HepG2 (cell line): ENCODE results near the gene CARD19. TPM values are rescaled to one million over a fixed set of nuclear protein-coding genes. Genes with fewer than 3 reads are reported as not detected.

Experiments
- ATF6 ChIP-seq: sonication (generic); formaldehyde crosslinking; conservative IDR thresholded peaks from 2 replicates; pipeline ENCODE4 v1.4.0; 2020; ENCODE audit warnings: missing genetic modification reagents
- CAMTA2 ChIP-seq: sonication (generic); formaldehyde crosslinking; IDR thresholded peaks from 2 replicates; pipeline ENCODE4 v1.4.0; 2020; ENCODE audit warnings: mild to moderate bottlenecking, missing genetic modification reagents, borderline replicate concordance
- HNRNPH1 ChIP-seq: fragments of 200-400 bp; formaldehyde crosslinking; optimal IDR thresholded peaks from 2 replicates; pipeline ENCODE3; 2017; ENCODE audit warnings: mild to moderate bottlenecking, low read depth, low read length
- NFE2L2 ChIP-seq: fragments of 150-350 bp; IDR thresholded peaks from 2 replicates; pipeline ENCODE4 v1.6.1; 2014; ENCODE audit warnings: low read length
- PAF1 ChIP-seq: IDR thresholded peaks from 2 replicates; pipeline ENCODE4 v1.6.1; 2016; ENCODE audit warnings: missing genetic modification reagents, missing compliant biosample characterization
- RELA ChIP-seq: sonication (generic); formaldehyde crosslinking; IDR thresholded peaks from 2 replicates; pipeline ENCODE4 v1.4.0; 2020; ENCODE audit warnings: missing genetic modification reagents
- SRY ChIP-seq: sonication (generic); formaldehyde crosslinking; IDR thresholded peaks from 2 replicates; pipeline ENCODE4 v1.8.0; 2022; ENCODE audit warnings: mild to moderate bottlenecking, missing genetic modification reagents
- TGIF2 ChIP-seq: IDR thresholded peaks from 2 replicates; pipeline ENCODE4 v1.6.1; 2016; ENCODE audit warnings: control low read depth, missing compliant biosample characterization
- THAP8 ChIP-seq: sonication (generic); formaldehyde crosslinking; IDR thresholded peaks from 2 replicates; pipeline ENCODE4 v1.5.1; 2020; ENCODE audit warnings: missing genetic modification reagents, mild to moderate bottlenecking, borderline replicate concordance
- ZNF263 ChIP-seq: sonication (generic); formaldehyde crosslinking; IDR thresholded peaks from 2 replicates; pipeline ENCODE4 v1.4.0; 2020; ENCODE audit warnings: missing genetic modification reagents
- ZNF292 ChIP-seq: sonication (generic); formaldehyde crosslinking; IDR thresholded peaks from 2 replicates; pipeline ENCODE4 v1.8.1; 2022; ENCODE audit warnings: mild to moderate bottlenecking, low read depth, missing genetic modification reagents, borderline replicate concordance
- ZNF333 ChIP-seq: sonication (generic); formaldehyde crosslinking; IDR thresholded peaks from 2 replicates; pipeline ENCODE4 v1.4.0; 2020; ENCODE audit warnings: mild to moderate bottlenecking, missing genetic modification reagents, borderline replicate concordance
- ZNF609 ChIP-seq: sonication (generic); formaldehyde crosslinking; IDR thresholded peaks from 2 replicates; pipeline ENCODE4 v1.4.0; 2020; ENCODE audit warnings: mild to moderate bottlenecking, missing genetic modification reagents, borderline replicate concordance
- ZNF879 ChIP-seq: sonication (generic); formaldehyde crosslinking; IDR thresholded peaks from 2 replicates; pipeline ENCODE4 v1.8.1; 2023; ENCODE audit warnings: missing genetic modification reagents
- polyA plus RNA-seq, 8 experiments: library from polyadenylated mRNA; depleted of rRNA in 3 of 8; stranded (reverse) in 7 of 8; unstranded in 1 of 8; fragments of >200 nt; fragmentation: Illumina TruSeq in 4 of 8; extraction: Trizol in 4 of 8; gene quantifications; 2 replicates each; pipeline versions ENCODE4 v1.2.1 to v1.2.3, GENCODE V29; 2011 to 2016; ENCODE audit warnings: low read depth in 4 of 8, missing spikeins in 1 of 8, mixed read lengths in 1 of 8; ENCODE audit not compliant: insufficient read depth in 1 of 8
- total RNA-seq, 5 experiments: library from RNA; depleted of rRNA; stranded (reverse); fragments of >200 nt; fragmentation: Illumina TruSeq; extraction: Trizol; gene quantifications; 2 replicates each; pipeline ENCODE4 v1.2.3, GENCODE V29; 2016; ENCODE audit warnings: low read depth in 1 of 5
- TF ChIP-seq, protein P1 (sequence below): sonication (generic); formaldehyde crosslinking; IDR thresholded peaks from 2 replicates; pipeline ENCODE4 v1.4.0; 2020; ENCODE audit warnings: mild to moderate bottlenecking, missing genetic modification reagents
- TF ChIP-seq, protein P2 (sequence below): sonication (generic); formaldehyde crosslinking; IDR thresholded peaks from 2 replicates; pipeline ENCODE4 v1.4.0; 2020; ENCODE audit warnings: missing genetic modification reagents, low read depth, mild to moderate bottlenecking, borderline replicate concordance
- TF ChIP-seq, protein P3 (sequence below): sonication (generic); formaldehyde crosslinking; IDR thresholded peaks from 2 replicates; pipeline ENCODE4 v1.4.0; 2020; ENCODE audit warnings: low read depth, mild to moderate bottlenecking, missing genetic modification reagents

Gene CARD19
- total and polyA plus RNA-seq, 2 of the 13 experiments (the other 11 are each of a cell fraction or from before 2014, with no cell fraction given), result 18.4 to 47.2 TPM

GRCh38 chr9:93061791-93062763 is 33.9 kb upstream of the CARD19 start (continued):
- TF ChIP-seq, protein P1, sequence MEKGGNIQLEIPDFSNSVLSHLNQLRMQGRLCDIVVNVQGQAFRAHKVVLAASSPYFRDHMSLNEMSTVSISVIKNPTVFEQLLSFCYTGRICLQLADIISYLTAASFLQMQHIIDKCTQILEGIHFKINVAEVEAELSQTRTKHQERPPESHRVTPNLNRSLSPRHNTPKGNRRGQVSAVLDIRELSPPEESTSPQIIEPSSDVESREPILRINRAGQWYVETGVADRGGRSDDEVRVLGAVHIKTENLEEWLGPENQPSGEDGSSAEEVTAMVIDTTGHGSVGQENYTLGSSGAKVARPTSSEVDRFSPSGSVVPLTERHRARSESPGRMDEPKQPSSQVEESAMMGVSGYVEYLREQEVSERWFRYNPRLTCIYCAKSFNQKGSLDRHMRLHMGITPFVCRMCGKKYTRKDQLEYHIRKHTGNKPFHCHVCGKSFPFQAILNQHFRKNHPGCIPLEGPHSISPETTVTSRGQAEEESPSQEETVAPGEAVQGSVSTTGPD (CRISPR knock-in tag), result no peak
- no peak for TF ChIP-seq SRY
- TF ChIP-seq HNRNPH1, result peak; percentile 62
- no peak for TF ChIP-seq ATF6 (CRISPR knock-in tag)
- TF ChIP-seq CAMTA2 (CRISPR knock-in tag), result no peak
- no peak for TF ChIP-seq TGIF2 (CRISPR knock-in tag)
- no peak for TF ChIP-seq THAP8
- TF ChIP-seq ZNF879 (CRISPR knock-in tag), result no peak
- no peak for TF ChIP-seq ZNF333 (CRISPR knock-in tag)
- no peak for TF ChIP-seq PAF1 (CRISPR knock-in tag)
- TF ChIP-seq ZNF292 (CRISPR knock-in tag), result 0 out of 2 replicates have a peak, but pooled peaks have one; percentile 91
- TF ChIP-seq, protein P2, sequence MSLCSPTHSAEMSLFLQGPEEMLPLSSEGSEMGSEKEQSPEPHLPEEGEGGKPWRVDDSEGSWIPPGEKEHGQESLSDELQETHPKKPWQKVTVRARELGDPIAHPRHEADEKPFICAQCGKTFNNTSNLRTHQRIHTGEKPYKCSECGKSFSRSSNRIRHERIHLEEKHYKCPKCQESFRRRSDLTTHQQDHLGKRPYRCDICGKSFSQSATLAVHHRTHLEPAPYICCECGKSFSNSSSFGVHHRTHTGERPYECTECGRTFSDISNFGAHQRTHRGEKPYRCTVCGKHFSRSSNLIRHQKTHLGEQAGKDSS (CRISPR knock-in tag), result 0 out of 2 replicates have a peak, but pooled peaks have one; percentile 61
- no peak for TF ChIP-seq RELA (CRISPR knock-in tag)
- TF ChIP-seq ZNF263, result peak; percentile 72
- TF ChIP-seq NFE2L2, result no peak
- TF ChIP-seq, protein P3, sequence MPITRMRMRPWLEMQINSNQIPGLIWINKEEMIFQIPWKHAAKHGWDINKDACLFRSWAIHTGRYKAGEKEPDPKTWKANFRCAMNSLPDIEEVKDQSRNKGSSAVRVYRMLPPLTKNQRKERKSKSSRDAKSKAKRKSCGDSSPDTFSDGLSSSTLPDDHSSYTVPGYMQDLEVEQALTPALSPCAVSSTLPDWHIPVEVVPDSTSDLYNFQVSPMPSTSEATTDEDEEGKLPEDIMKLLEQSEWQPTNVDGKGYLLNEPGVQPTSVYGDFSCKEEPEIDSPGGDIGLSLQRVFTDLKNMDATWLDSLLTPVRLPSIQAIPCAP, result no peak
- peak; percentile 44 for TF ChIP-seq ZNF609 (CRISPR knock-in tag)
